ENCODE data around the gene FADS2. TPM values are rescaled to one million over a fixed set of nuclear protein-coding genes. Genes with fewer than 3 reads are reported as not detected.

FADS2 gene
- total and polyA plus RNA-seq, 9 of the 15 experiments (the other 6 are each of a cell fraction or from before 2014, with no cell fraction given), result 2.9 to 42.8 (median 16.2) TPM

DNA sequence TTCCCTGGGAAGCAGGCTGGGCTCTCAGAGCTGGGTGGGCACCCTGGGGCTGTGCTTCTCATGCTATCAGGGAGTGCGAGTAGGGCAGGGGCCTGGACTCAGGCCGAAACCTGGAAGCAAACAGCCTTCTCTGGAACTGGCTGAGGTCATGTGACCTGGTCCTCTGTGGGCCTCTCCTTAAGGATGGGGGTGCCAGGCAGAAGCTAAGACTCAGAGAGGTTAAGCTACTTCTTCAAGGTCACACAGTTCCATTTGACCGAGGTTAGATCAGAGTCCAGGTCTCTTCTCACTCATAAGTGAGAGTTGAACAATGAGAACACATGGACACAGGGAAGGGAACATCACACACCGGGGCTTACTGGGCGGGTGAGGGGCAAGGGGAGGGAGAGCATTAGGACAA, 55.8 kb downstream of the FADS2 start (continued):
- TF ChIP-seq HMGN3 (IDR thresholded peaks at IDR 0.05; ENCODE audit: borderline replicate concordance, extremely low read depth, insufficient read length, low read depth, low read length) (no peak), STAT5A (IDR thresholded peaks at IDR 0.05; ENCODE audit: borderline replicate concordance, low read length) (no peak), RFX5 (IDR thresholded peaks at IDR 0.05; ENCODE audit: low read depth, low read length) (no peak), KLF6 (CRISPR knock-in tag; IDR thresholded peaks at IDR 0.05; ENCODE audit: borderline replicate concordance) (no peak), FOXA3 (CRISPR knock-in tag; conservative IDR thresholded peaks at IDR 0.05 in 1 of 2, IDR thresholded peaks at IDR 0.05 in 1 of 2) (no peak), RBM25 (IDR thresholded peaks at IDR 0.05; ENCODE audit: low read depth, low read length, severe bottlenecking) (peak; percentile 60), POU5F1 (IDR thresholded peaks at IDR 0.05; ENCODE audit: borderline replicate concordance, low read depth, low read length, partially characterized antibody) (no peak), ETS2 (tag; IDR thresholded peaks at IDR 0.05; ENCODE audit: borderline replicate concordance, poor library complexity, severe bottlenecking) (no peak)
- TF ChIP-seq, protein P1, sequence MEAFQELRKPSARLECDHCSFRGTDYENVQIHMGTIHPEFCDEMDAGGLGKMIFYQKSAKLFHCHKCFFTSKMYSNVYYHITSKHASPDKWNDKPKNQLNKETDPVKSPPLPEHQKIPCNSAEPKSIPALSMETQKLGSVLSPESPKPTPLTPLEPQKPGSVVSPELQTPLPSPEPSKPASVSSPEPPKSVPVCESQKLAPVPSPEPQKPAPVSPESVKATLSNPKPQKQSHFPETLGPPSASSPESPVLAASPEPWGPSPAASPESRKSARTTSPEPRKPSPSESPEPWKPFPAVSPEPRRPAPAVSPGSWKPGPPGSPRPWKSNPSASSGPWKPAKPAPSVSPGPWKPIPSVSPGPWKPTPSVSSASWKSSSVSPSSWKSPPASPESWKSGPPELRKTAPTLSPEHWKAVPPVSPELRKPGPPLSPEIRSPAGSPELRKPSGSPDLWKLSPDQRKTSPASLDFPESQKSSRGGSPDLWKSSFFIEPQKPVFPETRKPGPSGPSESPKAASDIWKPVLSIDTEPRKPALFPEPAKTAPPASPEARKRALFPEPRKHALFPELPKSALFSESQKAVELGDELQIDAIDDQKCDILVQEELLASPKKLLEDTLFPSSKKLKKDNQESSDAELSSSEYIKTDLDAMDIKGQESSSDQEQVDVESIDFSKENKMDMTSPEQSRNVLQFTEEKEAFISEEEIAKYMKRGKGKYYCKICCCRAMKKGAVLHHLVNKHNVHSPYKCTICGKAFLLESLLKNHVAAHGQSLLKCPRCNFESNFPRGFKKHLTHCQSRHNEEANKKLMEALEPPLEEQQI (IDR thresholded peaks at IDR 0.05), result no peak
- TF ChIP-seq, protein P2, sequence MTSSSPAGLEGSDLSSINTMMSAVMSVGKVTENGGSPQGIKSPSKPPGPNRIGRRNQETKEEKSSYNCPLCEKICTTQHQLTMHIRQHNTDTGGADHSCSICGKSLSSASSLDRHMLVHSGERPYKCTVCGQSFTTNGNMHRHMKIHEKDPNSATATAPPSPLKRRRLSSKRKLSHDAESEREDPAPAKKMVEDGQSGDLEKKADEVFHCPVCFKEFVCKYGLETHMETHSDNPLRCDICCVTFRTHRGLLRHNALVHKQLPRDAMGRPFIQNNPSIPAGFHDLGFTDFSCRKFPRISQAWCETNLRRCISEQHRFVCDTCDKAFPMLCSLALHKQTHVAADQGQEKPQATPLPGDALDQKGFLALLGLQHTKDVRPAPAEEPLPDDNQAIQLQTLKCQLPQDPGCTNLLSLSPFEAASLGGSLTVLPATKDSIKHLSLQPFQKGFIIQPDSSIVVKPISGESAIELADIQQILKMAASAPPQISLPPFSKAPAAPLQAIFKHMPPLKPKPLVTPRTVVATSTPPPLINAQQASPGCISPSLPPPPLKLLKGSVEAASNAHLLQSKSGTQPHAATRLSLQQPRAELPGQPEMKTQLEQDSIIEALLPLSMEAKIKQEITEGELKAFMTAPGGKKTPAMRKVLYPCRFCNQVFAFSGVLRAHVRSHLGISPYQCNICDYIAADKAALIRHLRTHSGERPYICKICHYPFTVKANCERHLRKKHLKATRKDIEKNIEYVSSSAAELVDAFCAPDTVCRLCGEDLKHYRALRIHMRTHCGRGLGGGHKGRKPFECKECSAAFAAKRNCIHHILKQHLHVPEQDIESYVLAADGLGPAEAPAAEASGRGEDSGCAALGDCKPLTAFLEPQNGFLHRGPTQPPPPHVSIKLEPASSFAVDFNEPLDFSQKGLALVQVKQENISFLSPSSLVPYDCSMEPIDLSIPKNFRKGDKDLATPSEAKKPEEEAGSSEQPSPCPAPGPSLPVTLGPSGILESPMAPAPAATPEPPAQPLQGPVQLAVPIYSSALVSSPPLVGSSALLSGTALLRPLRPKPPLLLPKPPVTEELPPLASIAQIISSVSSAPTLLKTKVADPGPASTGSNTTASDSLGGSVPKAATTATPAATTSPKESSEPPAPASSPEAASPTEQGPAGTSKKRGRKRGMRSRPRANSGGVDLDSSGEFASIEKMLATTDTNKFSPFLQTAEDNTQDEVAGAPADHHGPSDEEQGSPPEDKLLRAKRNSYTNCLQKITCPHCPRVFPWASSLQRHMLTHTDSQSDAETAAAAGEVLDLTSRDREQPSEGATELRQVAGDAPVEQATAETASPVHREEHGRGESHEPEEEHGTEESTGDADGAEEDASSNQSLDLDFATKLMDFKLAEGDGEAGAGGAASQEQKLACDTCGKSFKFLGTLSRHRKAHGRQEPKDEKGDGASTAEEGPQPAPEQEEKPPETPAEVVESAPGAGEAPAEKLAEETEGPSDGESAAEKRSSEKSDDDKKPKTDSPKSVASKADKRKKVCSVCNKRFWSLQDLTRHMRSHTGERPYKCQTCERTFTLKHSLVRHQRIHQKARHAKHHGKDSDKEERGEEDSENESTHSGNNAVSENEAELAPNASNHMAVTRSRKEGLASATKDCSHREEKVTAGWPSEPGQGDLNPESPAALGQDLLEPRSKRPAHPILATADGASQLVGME (CRISPR knock-in tag; IDR thresholded peaks at IDR 0.05), result no peak
- TF ChIP-seq, protein P3, sequence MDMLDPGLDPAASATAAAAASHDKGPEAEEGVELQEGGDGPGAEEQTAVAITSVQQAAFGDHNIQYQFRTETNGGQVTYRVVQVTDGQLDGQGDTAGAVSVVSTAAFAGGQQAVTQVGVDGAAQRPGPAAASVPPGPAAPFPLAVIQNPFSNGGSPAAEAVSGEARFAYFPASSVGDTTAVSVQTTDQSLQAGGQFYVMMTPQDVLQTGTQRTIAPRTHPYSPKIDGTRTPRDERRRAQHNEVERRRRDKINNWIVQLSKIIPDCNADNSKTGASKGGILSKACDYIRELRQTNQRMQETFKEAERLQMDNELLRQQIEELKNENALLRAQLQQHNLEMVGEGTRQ (CRISPR knock-in tag; IDR thresholded peaks at IDR 0.05), result peak; percentile 27
- TF ChIP-seq, protein P4, sequence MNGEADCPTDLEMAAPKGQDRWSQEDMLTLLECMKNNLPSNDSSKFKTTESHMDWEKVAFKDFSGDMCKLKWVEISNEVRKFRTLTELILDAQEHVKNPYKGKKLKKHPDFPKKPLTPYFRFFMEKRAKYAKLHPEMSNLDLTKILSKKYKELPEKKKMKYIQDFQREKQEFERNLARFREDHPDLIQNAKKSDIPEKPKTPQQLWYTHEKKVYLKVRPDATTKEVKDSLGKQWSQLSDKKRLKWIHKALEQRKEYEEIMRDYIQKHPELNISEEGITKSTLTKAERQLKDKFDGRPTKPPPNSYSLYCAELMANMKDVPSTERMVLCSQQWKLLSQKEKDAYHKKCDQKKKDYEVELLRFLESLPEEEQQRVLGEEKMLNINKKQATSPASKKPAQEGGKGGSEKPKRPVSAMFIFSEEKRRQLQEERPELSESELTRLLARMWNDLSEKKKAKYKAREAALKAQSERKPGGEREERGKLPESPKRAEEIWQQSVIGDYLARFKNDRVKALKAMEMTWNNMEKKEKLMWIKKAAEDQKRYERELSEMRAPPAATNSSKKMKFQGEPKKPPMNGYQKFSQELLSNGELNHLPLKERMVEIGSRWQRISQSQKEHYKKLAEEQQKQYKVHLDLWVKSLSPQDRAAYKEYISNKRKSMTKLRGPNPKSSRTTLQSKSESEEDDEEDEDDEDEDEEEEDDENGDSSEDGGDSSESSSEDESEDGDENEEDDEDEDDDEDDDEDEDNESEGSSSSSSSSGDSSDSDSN (IDR thresholded peaks at IDR 0.05; ENCODE audit: borderline replicate concordance in 1 of 2, low read depth in 2 of 2, low read length in 2 of 2), result no peak
- TF ChIP-seq, protein P5, sequence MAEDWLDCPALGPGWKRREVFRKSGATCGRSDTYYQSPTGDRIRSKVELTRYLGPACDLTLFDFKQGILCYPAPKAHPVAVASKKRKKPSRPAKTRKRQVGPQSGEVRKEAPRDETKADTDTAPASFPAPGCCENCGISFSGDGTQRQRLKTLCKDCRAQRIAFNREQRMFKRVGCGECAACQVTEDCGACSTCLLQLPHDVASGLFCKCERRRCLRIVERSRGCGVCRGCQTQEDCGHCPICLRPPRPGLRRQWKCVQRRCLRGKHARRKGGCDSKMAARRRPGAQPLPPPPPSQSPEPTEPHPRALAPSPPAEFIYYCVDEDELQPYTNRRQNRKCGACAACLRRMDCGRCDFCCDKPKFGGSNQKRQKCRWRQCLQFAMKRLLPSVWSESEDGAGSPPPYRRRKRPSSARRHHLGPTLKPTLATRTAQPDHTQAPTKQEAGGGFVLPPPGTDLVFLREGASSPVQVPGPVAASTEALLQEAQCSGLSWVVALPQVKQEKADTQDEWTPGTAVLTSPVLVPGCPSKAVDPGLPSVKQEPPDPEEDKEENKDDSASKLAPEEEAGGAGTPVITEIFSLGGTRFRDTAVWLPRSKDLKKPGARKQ (CRISPR knock-in tag; IDR thresholded peaks at IDR 0.05), result no peak
